ENCODE results near the gene A2M.
A peak's percentile ranks its signal among the peaks of the same experiment; 100 is the strongest.

Gene A2M

DNA sequence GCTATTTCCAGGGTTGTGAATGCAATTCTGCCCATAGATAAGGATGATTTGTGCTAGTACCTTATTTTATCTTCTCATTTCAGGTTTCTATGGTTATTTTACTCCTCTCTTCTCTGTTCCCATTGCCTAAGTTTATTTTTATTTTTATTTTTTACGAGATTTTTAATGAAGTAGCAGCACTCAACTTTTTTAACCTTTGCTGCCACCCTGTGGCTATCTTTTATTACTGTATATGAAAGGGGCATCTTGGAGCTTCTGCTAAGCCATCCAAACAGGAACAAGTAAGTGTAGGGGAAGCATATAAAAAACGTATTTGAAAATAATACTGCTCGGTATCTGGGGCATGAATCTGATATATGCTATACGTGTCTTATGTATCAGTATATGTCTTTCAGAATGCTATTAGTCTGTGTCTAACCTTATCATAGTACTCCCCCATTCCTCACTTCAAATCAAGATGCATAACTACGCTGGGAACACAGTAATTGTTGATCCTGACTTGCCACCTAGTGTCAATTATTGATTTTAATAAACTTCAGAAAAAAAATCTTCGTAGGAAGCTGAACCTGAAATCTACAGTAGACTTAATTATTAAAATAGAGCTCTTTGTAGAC, 66.1 kb downstream of the A2M start:
- no peak for FAIRE-seq
- no peak for DNase-seq (ENCODE audit: insufficient read length, low spot score)
- no peak for TF ChIP-seq POLR2AphosphoS5 (IDR thresholded peaks at IDR 0.05; ENCODE audit: low read depth, low read length)
- no peak for TF ChIP-seq PAX5 (IDR thresholded peaks at IDR 0.05; ENCODE audit: insufficient read depth, low read length, severe bottlenecking)
- TF ChIP-seq POU2F2 (IDR thresholded peaks at IDR 0.05; ENCODE audit: low read depth, low read length), result no peak
- no peak for TF ChIP-seq POLR2A (IDR thresholded peaks at IDR 0.05; ENCODE audit: low read depth, low read length)
- no peak for TF ChIP-seq TAF1 (IDR thresholded peaks at IDR 0.05; ENCODE audit: low read depth, low read length)
- TF ChIP-seq SPI1 (IDR thresholded peaks at IDR 0.05; ENCODE audit: low read depth, low read length), result no peak

GRCh38 chr12:9048930-9049329, 66.8 kb downstream of the A2M start:
- TF ChIP-seq POU2F2 (IDR thresholded peaks at IDR 0.05; ENCODE audit: low read depth, low read length), result no peak
- TF ChIP-seq TAF1 (IDR thresholded peaks at IDR 0.05; ENCODE audit: low read depth, low read length), result no peak
- TF ChIP-seq POLR2AphosphoS5 (IDR thresholded peaks at IDR 0.05; ENCODE audit: low read depth, low read length), result no peak
- no peak for TF ChIP-seq SPI1 (IDR thresholded peaks at IDR 0.05; ENCODE audit: low read depth, low read length)
- no peak for TF ChIP-seq PAX5 (IDR thresholded peaks at IDR 0.05; ENCODE audit: insufficient read depth, low read length, severe bottlenecking)
- TF ChIP-seq POLR2A (IDR thresholded peaks at IDR 0.05; ENCODE audit: low read depth, low read length), result no peak
- DNase-seq (ENCODE audit: insufficient read length, low spot score) (no peak), FAIRE-seq (no peak)

- TF ChIP-seq POLR2A (IDR thresholded peaks at IDR 0.05; ENCODE audit: low read depth, low read length), result no peak
- no peak for TF ChIP-seq TAF1 (IDR thresholded peaks at IDR 0.05; ENCODE audit: low read depth, low read length)
- TF ChIP-seq SPI1 (IDR thresholded peaks at IDR 0.05; ENCODE audit: low read depth, low read length), result no peak
- TF ChIP-seq POLR2AphosphoS5 (IDR thresholded peaks at IDR 0.05; ENCODE audit: low read depth, low read length), result no peak
- no peak for TF ChIP-seq PAX5 (IDR thresholded peaks at IDR 0.05; ENCODE audit: insufficient read depth, low read length, severe bottlenecking)
- no peak for TF ChIP-seq POU2F2 (IDR thresholded peaks at IDR 0.05; ENCODE audit: low read depth, low read length)
- FAIRE-seq, result no peak
- DNase-seq (ENCODE audit: insufficient read length, low spot score), result no peak
Measured at GRCh38 chr12:9047105-9047504, 68.6 kb downstream of the A2M start.

DNA sequence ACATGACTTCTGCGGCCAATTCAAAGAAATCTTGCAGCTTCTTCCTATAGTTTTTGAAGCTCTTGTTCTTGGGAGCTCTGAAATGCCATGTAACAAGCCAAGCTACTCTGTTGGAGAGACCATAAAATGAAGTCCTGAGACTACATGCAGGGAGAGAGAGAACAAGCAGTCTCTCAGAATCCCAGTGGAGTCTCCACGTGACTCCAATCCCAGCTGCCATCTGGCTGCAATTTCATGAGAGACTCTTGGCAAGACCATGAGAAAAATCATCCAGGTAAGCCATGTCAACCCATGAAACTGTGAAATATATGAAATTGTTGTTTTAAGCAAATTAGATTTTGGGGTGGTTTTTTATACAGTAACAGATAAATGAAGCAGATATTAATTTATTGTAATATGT, 72.0 kb downstream of the A2M start:
- FAIRE-seq, result no peak
- no peak for DNase-seq (ENCODE audit: insufficient read length, low spot score)
- TF ChIP-seq POLR2A (IDR thresholded peaks at IDR 0.05; ENCODE audit: low read depth, low read length) (no peak), TAF1 (IDR thresholded peaks at IDR 0.05; ENCODE audit: low read depth, low read length) (no peak), POU2F2 (IDR thresholded peaks at IDR 0.05; ENCODE audit: low read depth, low read length) (no peak), POLR2AphosphoS5 (IDR thresholded peaks at IDR 0.05; ENCODE audit: low read depth, low read length) (no peak), PAX5 (IDR thresholded peaks at IDR 0.05; ENCODE audit: insufficient read depth, low read length, severe bottlenecking) (no peak), SPI1 (IDR thresholded peaks at IDR 0.05; ENCODE audit: low read depth, low read length) (no peak)

DNA sequence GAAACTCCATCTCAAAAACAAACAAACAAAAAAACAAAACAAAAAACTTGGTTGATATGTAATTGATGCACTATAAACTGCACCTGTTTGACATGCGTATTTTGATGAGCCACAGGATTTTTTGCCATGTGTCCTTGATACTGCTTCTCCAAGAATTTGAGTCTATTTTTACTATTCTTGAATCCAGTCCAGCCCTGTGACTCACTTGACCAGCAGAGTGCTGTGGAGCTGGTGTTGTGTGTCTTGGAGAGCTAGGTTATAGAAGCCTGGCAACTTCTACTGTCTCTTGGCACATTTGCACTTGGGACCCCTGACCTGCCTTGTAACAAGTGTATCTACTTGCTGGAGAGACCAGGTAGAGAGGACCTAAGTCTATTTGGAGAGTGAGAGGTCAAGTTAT, 74.4 kb downstream of the A2M start:
- DNase-seq (ENCODE audit: insufficient read length, low spot score), result no peak
- TF ChIP-seq SPI1 (IDR thresholded peaks at IDR 0.05; ENCODE audit: low read depth, low read length) (no peak), PAX5 (IDR thresholded peaks at IDR 0.05; ENCODE audit: insufficient read depth, low read length, severe bottlenecking) (no peak), POLR2AphosphoS5 (IDR thresholded peaks at IDR 0.05; ENCODE audit: low read depth, low read length) (no peak), POLR2A (IDR thresholded peaks at IDR 0.05; ENCODE audit: low read depth, low read length) (no peak), TAF1 (IDR thresholded peaks at IDR 0.05; ENCODE audit: low read depth, low read length) (no peak), POU2F2 (IDR thresholded peaks at IDR 0.05; ENCODE audit: low read depth, low read length) (no peak)
- no peak for FAIRE-seq

- no peak for DNase-seq (ENCODE audit: insufficient read length, low spot score)
- TF ChIP-seq SPI1 (IDR thresholded peaks at IDR 0.05; ENCODE audit: low read depth, low read length), result no peak
- TF ChIP-seq POU2F2 (IDR thresholded peaks at IDR 0.05; ENCODE audit: low read depth, low read length), result no peak
- TF ChIP-seq POLR2A (IDR thresholded peaks at IDR 0.05; ENCODE audit: low read depth, low read length), result no peak
- TF ChIP-seq POLR2AphosphoS5 (IDR thresholded peaks at IDR 0.05; ENCODE audit: low read depth, low read length), result no peak
- TF ChIP-seq PAX5 (IDR thresholded peaks at IDR 0.05; ENCODE audit: insufficient read depth, low read length, severe bottlenecking), result no peak
- no peak for TF ChIP-seq TAF1 (IDR thresholded peaks at IDR 0.05; ENCODE audit: low read depth, low read length)
- FAIRE-seq, result no peak
Measured at GRCh38 chr12:9040484-9041186, 75.1 kb downstream of the A2M start.

DNA sequence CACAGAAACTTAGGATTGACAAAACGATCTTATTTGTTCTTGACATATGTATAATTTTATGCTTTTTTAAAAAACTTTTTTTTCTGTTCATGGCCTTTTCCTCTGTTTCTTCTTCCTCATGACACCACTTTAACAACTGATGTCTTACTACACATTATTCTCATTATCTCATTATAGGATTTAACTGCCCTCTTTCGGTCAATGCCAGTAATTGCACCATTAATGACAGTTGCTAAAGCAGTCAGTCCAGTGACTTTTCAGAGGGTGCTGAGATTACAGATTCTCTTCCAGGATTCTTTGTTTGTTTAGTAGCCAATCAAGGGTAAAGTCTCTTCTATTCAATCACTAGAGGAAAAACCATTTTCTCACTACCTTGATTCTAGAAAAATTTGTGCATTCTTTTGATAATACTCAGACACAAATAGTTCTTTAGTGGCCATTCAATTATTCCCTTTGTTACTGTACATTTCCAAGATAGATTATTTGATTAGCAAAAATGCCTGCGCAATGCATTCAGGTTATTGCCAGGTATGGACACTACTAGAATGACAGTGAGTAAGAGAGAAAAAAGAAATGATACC, 76.2 kb downstream of the A2M start:
- DNase-seq (ENCODE audit: insufficient read length, low spot score) (peak; percentile 25), FAIRE-seq (peak; percentile 80)
- no peak for TF ChIP-seq POLR2A (IDR thresholded peaks at IDR 0.05; ENCODE audit: low read depth, low read length)
- TF ChIP-seq PAX5 (IDR thresholded peaks at IDR 0.05; ENCODE audit: insufficient read depth, low read length, severe bottlenecking), result no peak
- no peak for TF ChIP-seq TAF1 (IDR thresholded peaks at IDR 0.05; ENCODE audit: low read depth, low read length)
- no peak for TF ChIP-seq POU2F2 (IDR thresholded peaks at IDR 0.05; ENCODE audit: low read depth, low read length)
- no peak for TF ChIP-seq SPI1 (IDR thresholded peaks at IDR 0.05; ENCODE audit: low read depth, low read length)
- TF ChIP-seq POLR2AphosphoS5 (IDR thresholded peaks at IDR 0.05; ENCODE audit: low read depth, low read length), result no peak

DNA sequence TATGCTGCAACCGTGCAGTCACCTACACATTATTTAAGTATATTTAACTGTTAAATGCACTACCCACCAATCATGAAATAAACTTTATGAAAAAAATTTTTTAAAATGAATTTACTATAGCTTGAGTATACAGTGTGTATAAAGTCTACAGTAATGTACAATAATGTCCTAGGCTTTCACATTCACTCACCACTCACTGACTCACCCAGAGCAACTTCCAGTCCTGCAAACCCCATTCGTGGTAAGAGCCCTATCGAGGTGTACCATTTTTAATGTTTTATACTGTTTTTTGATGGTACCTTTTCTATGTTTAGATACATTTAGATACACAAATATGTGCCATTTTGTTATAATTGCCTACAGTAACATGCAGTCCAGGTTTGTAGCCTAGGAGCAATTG, 78.3 kb downstream of the A2M start:
- no peak for DNase-seq (ENCODE audit: insufficient read length, low spot score)
- FAIRE-seq, result no peak
- TF ChIP-seq POU2F2 (IDR thresholded peaks at IDR 0.05; ENCODE audit: low read depth, low read length) (no peak), PAX5 (IDR thresholded peaks at IDR 0.05; ENCODE audit: insufficient read depth, low read length, severe bottlenecking) (no peak), POLR2AphosphoS5 (IDR thresholded peaks at IDR 0.05; ENCODE audit: low read depth, low read length) (no peak), POLR2A (IDR thresholded peaks at IDR 0.05; ENCODE audit: low read depth, low read length) (no peak), SPI1 (IDR thresholded peaks at IDR 0.05; ENCODE audit: low read depth, low read length) (no peak), TAF1 (IDR thresholded peaks at IDR 0.05; ENCODE audit: low read depth, low read length) (no peak)

GRCh38 chr12:9036227-9036626, 79.5 kb downstream of the A2M start:
- no peak for DNase-seq (ENCODE audit: insufficient read length, low spot score)
- FAIRE-seq, result no peak
- TF ChIP-seq POLR2A (IDR thresholded peaks at IDR 0.05; ENCODE audit: low read depth, low read length), result no peak
- TF ChIP-seq PAX5 (IDR thresholded peaks at IDR 0.05; ENCODE audit: insufficient read depth, low read length, severe bottlenecking), result no peak
- no peak for TF ChIP-seq POLR2AphosphoS5 (IDR thresholded peaks at IDR 0.05; ENCODE audit: low read depth, low read length)
- TF ChIP-seq POU2F2 (IDR thresholded peaks at IDR 0.05; ENCODE audit: low read depth, low read length), result no peak
- no peak for TF ChIP-seq SPI1 (IDR thresholded peaks at IDR 0.05; ENCODE audit: low read depth, low read length)
- TF ChIP-seq TAF1 (IDR thresholded peaks at IDR 0.05; ENCODE audit: low read depth, low read length), result no peak

Data from GM12891 (cell line).